SK-N-MC (cell line): ENCODE results near the gene RAB6B.

Experiments
- DNase-seq: peaks from one replicate; pipeline ENCODE4 v3.0.0-alpha.2; 2011; ENCODE audit warnings: low read depth, low spot score
- H3K27ac ChIP-seq: fragments of 200-600 bp; sonication (generic); 2 replicates; pipeline ENCODE4 v1.5.1; 2016; ENCODE audit warnings: mixed run types
- H3K36me3 ChIP-seq: fragments of 200-600 bp; sonication (generic); 2 replicates; pipeline ENCODE4 v1.6.1; 2017; ENCODE audit warnings: antibody characterized with exemption, low read length, mixed read lengths; ENCODE audit not compliant: insufficient read depth
- H3K4me3 ChIP-seq: fragments of 200-600 bp; sonication (generic); 2 replicates; pipeline ENCODE4 v1.5.1; 2016
- H3K9ac ChIP-seq: fragments of 200-600 bp; sonication (generic); 2 replicates; pipeline ENCODE4 v1.8.0; 2017; ENCODE audit warnings: mixed run types, mixed read lengths; ENCODE audit not compliant: insufficient read length
- H3K9me3 ChIP-seq: fragments of 200-600 bp; sonication (generic); 2 replicates; pipeline ENCODE4 v1.6.1; 2017; ENCODE audit warnings: low read depth, mild to moderate bottlenecking, antibody characterized with exemption, low read length, moderate library complexity, mixed read lengths
- EZH2 ChIP-seq: fragments of 200-600 bp; sonication (generic); IDR thresholded peaks from one replicate; pipeline ENCODE4 v1.6.1; 2017; ENCODE audit warnings: antibody characterized with exemption
- FOXP2 ChIP-seq: optimal IDR thresholded peaks from 2 replicates; pipeline ENCODE3; 2011; ENCODE audit warnings: mild to moderate bottlenecking, moderate library complexity; ENCODE audit not compliant: insufficient read depth; ENCODE audit errors: extremely low read length, control extremely low read depth
- POLR2AphosphoS5 ChIP-seq: IDR thresholded peaks from 2 replicates; pipeline ENCODE4 v1.6.1; 2012; ENCODE audit warnings: mild to moderate bottlenecking, low read depth, low read length, borderline replicate concordance

Gene RAB6B

GRCh38 chr3:133881939-133882825, 13.5 kb downstream of the RAB6B start:
- DNase-seq = no peak
- H3K27ac ChIP-seq = no peak overlapping the region
- H3K4me3 ChIP-seq = no peak overlapping the region
- H3K9me3 ChIP-seq = no peaks in the 10 kb centered on the region
- no peaks in the 10 kb centered on the region for H3K36me3 ChIP-seq
- no peak overlapping the region for H3K9ac ChIP-seq
- TF ChIP-seq FOXP2 = no peak
- TF ChIP-seq POLR2AphosphoS5 = no peak
- no peak for TF ChIP-seq EZH2

GRCh38 chr3:133881492-133881891, 14.2 kb downstream of the RAB6B start:
- no peak for TF ChIP-seq EZH2
- no peak for TF ChIP-seq FOXP2
- TF ChIP-seq POLR2AphosphoS5 = no peak
- H3K4me3 ChIP-seq = no peak overlapping the region

GRCh38 chr3:133880886-133881455, 14.7 kb downstream of the RAB6B start:
- Histone ChIP-seq H3K9me3 (no peaks in the 10 kb centered on the region), H3K9ac (no peak overlapping the region), H3K4me3 (no peak overlapping the region), H3K36me3 (no peaks in the 10 kb centered on the region), H3K27ac (no peak overlapping the region)
- no peak for DNase-seq
- TF ChIP-seq EZH2 (no peak), POLR2AphosphoS5 (no peak), FOXP2 (no peak)

More at GRCh38 chr3:133881492-133881891, 14.2 kb downstream of the RAB6B start:
- no peak overlapping the region for H3K9ac ChIP-seq
- no peaks in the 10 kb centered on the region for H3K9me3 ChIP-seq
- H3K27ac ChIP-seq = no peak overlapping the region
- DNase-seq = no peak
- H3K36me3 ChIP-seq = no peaks in the 10 kb centered on the region

GRCh38 chr3:133880287-133880686, 15.4 kb downstream of the RAB6B start:
- Histone ChIP-seq H3K9ac (no peak overlapping the region), H3K36me3 (no peaks in the 10 kb centered on the region), H3K9me3 (no peaks in the 10 kb centered on the region), H3K27ac (no peak overlapping the region), H3K4me3 (no peak overlapping the region)
- DNase-seq = no peak
- TF ChIP-seq EZH2 (no peak), FOXP2 (no peak), POLR2AphosphoS5 (no peak)

GRCh38 chr3:133878518-133878917, 17.2 kb downstream of the RAB6B start:
- no peaks in the 10 kb centered on the region for H3K36me3 ChIP-seq
- H3K4me3 ChIP-seq = no peak overlapping the region
- DNase-seq = no peak
- no peak overlapping the region for H3K27ac ChIP-seq
- H3K9me3 ChIP-seq = no peaks in the 10 kb centered on the region
- TF ChIP-seq POLR2AphosphoS5 (no peak), EZH2 (no peak), FOXP2 (no peak)
- H3K9ac ChIP-seq = no peak overlapping the region

GRCh38 chr3:133877221-133877620, 18.5 kb downstream of the RAB6B start:
- Histone ChIP-seq H3K9ac (no peak overlapping the region), H3K4me3 (no peak overlapping the region), H3K27ac (no peak overlapping the region), H3K9me3 (no peaks in the 10 kb centered on the region), H3K36me3 (no peaks in the 10 kb centered on the region)
- DNase-seq = no peak
- TF ChIP-seq POLR2AphosphoS5 = no peak
- no peak for TF ChIP-seq FOXP2
- no peak for TF ChIP-seq EZH2

- Histone ChIP-seq H3K9me3 (no peaks in the 10 kb centered on the region), H3K36me3 (no peaks in the 10 kb centered on the region), H3K27ac (no peak overlapping the region), H3K4me3 (no peak overlapping the region), H3K9ac (no peak overlapping the region)
- TF ChIP-seq EZH2 (no peak), FOXP2 (no peak), POLR2AphosphoS5 (no peak)
- no peak for DNase-seq
These were observed 20.8 kb downstream of the RAB6B start for GRCh38 chr3:133874761-133875438.

GRCh38 chr3:133874344-133874743, 21.3 kb downstream of the RAB6B start:
- Histone ChIP-seq H3K4me3 (no peak overlapping the region), H3K27ac (no peak overlapping the region), H3K9me3 (no peaks in the 10 kb centered on the region), H3K36me3 (no peaks in the 10 kb centered on the region), H3K9ac (no peak overlapping the region)
- DNase-seq = no peak
- TF ChIP-seq EZH2 (no peak), POLR2AphosphoS5 (no peak)
